Effector memory CD4-positive, alpha-beta T cell (primary cell): ENCODE data around the gene HEXA.
A peak's percentile ranks its signal among the peaks of the same experiment; 100 is the strongest.
"Not testable (repeated sequence)": the region's sequence is repeated elsewhere in the genome, so short reads cannot be mapped to it uniquely, and the experiment has no call there.

ENCODE experiments used
- DNase-seq, 3 donors: peaks; one replicate each; pipeline ENCODE4 v3.0.0-alpha.2; 2020
- H3K27ac ChIP-seq: 2 replicates; pipeline ENCODE4 v1.7.0; 2013; ENCODE audit warnings: mild to moderate bottlenecking, low read length, moderate library complexity; ENCODE audit not compliant: insufficient read depth, poor library complexity, severe bottlenecking
- H3K27me3 ChIP-seq: replicated peaks from 2 replicates; pipeline ENCODE4 v1.7.0; 2013; ENCODE audit warnings: mild to moderate bottlenecking, low read length; ENCODE audit not compliant: insufficient read depth, control insufficient read depth, poor library complexity, severe bottlenecking
- H3K36me3 ChIP-seq: 2 replicates; pipeline ENCODE4 v1.7.0; 2013; ENCODE audit warnings: mild to moderate bottlenecking, low read length, moderate library complexity; ENCODE audit not compliant: control insufficient read depth, insufficient read depth
- H3K4me1 ChIP-seq: 2 replicates; pipeline ENCODE4 v1.7.0; 2013; ENCODE audit warnings: low read length, mild to moderate bottlenecking; ENCODE audit not compliant: control insufficient read depth, insufficient read depth, poor library complexity, severe bottlenecking
- H3K4me3 ChIP-seq: 2 replicates; pipeline ENCODE4 v1.7.0; 2013; ENCODE audit warnings: low read length, low read depth, mild to moderate bottlenecking; ENCODE audit not compliant: insufficient read depth, poor library complexity, severe bottlenecking
- H3K9me3 ChIP-seq: 2 replicates; pipeline ENCODE4 v1.7.0; 2013; ENCODE audit warnings: mild to moderate bottlenecking, low read length, moderate library complexity; ENCODE audit not compliant: control insufficient read depth
- total RNA-seq, 3 donors: gene quantifications; one replicate each; lab custom pipeline; 2026; lab: John Stamatoyannopoulos, UW

HEXA gene
- 42.9 to 62.9 (median 43.3) reads per million in 3 donors for total RNA-seq

GRCh38 chr15:72375846-72376581 lies at the start of gene HEXA:
Gene HEXA (minus strand): TSS chr15:72376014. CDS start chr15:72375972, 42 bp downstream.
- Histone ChIP-seq H3K36me3 (no peaks in the 10 kb centered on the region), H3K4me1 (peaks cover 28% of the 10 kb centered on the region), H3K9me3 (no peaks in the 10 kb centered on the region), H3K4me3 (peak within 1 kb of the TSS; percentile 85), H3K27me3 (no peaks in the 10 kb centered on the region), H3K27ac (peak within 1 kb of the TSS; percentile 83)
- DNase-seq: peak; percentile 93 to 96 (median 94)

GRCh38 chr15:72423256-72423655 lies 47.4 kb upstream of the HEXA start:
- H3K27me3 ChIP-seq: no peaks in the 10 kb centered on the region
- no peaks in the 10 kb centered on the region for H3K9me3 ChIP-seq
- H3K4me1 ChIP-seq: no peaks in the 10 kb centered on the region
- H3K4me3 ChIP-seq: no peak overlapping the region
- DNase-seq: no peak
- no peaks in the 10 kb centered on the region for H3K36me3 ChIP-seq
- no peak overlapping the region for H3K27ac ChIP-seq

- H3K27me3 ChIP-seq: no peaks in the 10 kb centered on the region
- DNase-seq: no peak
- H3K36me3 ChIP-seq: no peaks in the 10 kb centered on the region
- H3K27ac ChIP-seq: no peak overlapping the region
- H3K4me1 ChIP-seq: no peaks in the 10 kb centered on the region
- H3K4me3 ChIP-seq: no peak overlapping the region
- H3K9me3 ChIP-seq: no peaks in the 10 kb centered on the region
Observed at GRCh38 chr15:72421484-72421883, 45.7 kb upstream of the HEXA start.

GRCh38 chr15:72420576-72420975 lies 44.8 kb upstream of the HEXA start:
- no peaks in the 10 kb centered on the region for H3K9me3 ChIP-seq
- H3K4me1 ChIP-seq: no peaks in the 10 kb centered on the region
- no peak overlapping the region for H3K4me3 ChIP-seq
- no peaks in the 10 kb centered on the region for H3K27me3 ChIP-seq
- DNase-seq: no peak
- H3K27ac ChIP-seq: no peak overlapping the region
- no peaks in the 10 kb centered on the region for H3K36me3 ChIP-seq

GRCh38 chr15:72419768-72420167 lies 44.0 kb upstream of the HEXA start:
- H3K27me3 ChIP-seq, DNase-seq: not testable (repeated sequence)

GRCh38 chr15:72415304-72415703 lies 39.5 kb upstream of the HEXA start:
- Histone ChIP-seq H3K9me3 (no peaks in the 10 kb centered on the region), H3K4me3 (no peak overlapping the region), H3K36me3 (no peaks in the 10 kb centered on the region), H3K27ac (no peak overlapping the region), H3K27me3 (no peaks in the 10 kb centered on the region), H3K4me1 (no peaks in the 10 kb centered on the region)
- no peak for DNase-seq

More at GRCh38 chr15:72419768-72420167, 44.0 kb upstream of the HEXA start:
- H3K4me3 ChIP-seq, H3K9me3 ChIP-seq, H3K36me3 ChIP-seq, H3K4me1 ChIP-seq, H3K27ac ChIP-seq: not testable (repeated sequence)

GRCh38 chr15:72413337-72413736 lies 37.5 kb upstream of the HEXA start:
- H3K9me3 ChIP-seq, H3K27ac ChIP-seq, DNase-seq: not testable (repeated sequence)

GRCh38 chr15:72411544-72411943 lies 35.7 kb upstream of the HEXA start:
- Histone ChIP-seq H3K4me3 (no peak overlapping the region), H3K27me3 (no peaks in the 10 kb centered on the region), H3K4me1 (no peaks in the 10 kb centered on the region), H3K27ac (no peak overlapping the region), H3K36me3 (no peaks in the 10 kb centered on the region), H3K9me3 (no peaks in the 10 kb centered on the region)
- no peak for DNase-seq

More at GRCh38 chr15:72413337-72413736, 37.5 kb upstream of the HEXA start:
- not testable (repeated sequence) for H3K4me1 ChIP-seq, H3K4me3 ChIP-seq, H3K36me3 ChIP-seq, H3K27me3 ChIP-seq

- Histone ChIP-seq H3K27me3 (no peaks in the 10 kb centered on the region), H3K27ac (no peak overlapping the region), H3K36me3 (no peaks in the 10 kb centered on the region), H3K9me3 (no peaks in the 10 kb centered on the region), H3K4me3 (no peak overlapping the region), H3K4me1 (no peaks in the 10 kb centered on the region)
- no peak for DNase-seq
Observed at GRCh38 chr15:72411111-72411510, 35.3 kb upstream of the HEXA start.

- Histone ChIP-seq H3K4me1 (no peaks in the 10 kb centered on the region), H3K4me3 (no peak overlapping the region), H3K9me3 (no peaks in the 10 kb centered on the region), H3K36me3 (no peaks in the 10 kb centered on the region), H3K27me3 (no peaks in the 10 kb centered on the region), H3K27ac (no peak overlapping the region)
- no peak for DNase-seq
Observed at GRCh38 chr15:72406936-72407335, 31.1 kb upstream of the HEXA start.
